B cell (primary cell): ENCODE results near the gene NONO.

Experiments used
- CTCF ChIP-seq: fragments of 200-600 bp; IDR thresholded peaks from one replicate; pipeline ENCODE4 v1.8.0; 2022; ENCODE audit warnings: antibody characterized with exemption, mild to moderate bottlenecking
- EZH2 ChIP-seq: IDR thresholded peaks from 2 replicates; pipeline ENCODE4 v1.6.1; 2012; ENCODE audit warnings: borderline replicate concordance, low read depth, mild to moderate bottlenecking, moderate library complexity, low read length; ENCODE audit not compliant: insufficient read depth, poor library complexity, severe bottlenecking

GRCh38 chrX:71298119-71298518 is 14.7 kb downstream of the NONO start:
- TF ChIP-seq CTCF (no peak), EZH2 (no peak)
